ENCODE data around the gene XIRP2. TPM values are rescaled to one million over a fixed set of nuclear protein-coding genes. Genes with fewer than 3 reads are reported as not detected.

The XIRP2 gene
- total RNA-seq, 1 experiment from 2014 or later: not detected

DNA sequence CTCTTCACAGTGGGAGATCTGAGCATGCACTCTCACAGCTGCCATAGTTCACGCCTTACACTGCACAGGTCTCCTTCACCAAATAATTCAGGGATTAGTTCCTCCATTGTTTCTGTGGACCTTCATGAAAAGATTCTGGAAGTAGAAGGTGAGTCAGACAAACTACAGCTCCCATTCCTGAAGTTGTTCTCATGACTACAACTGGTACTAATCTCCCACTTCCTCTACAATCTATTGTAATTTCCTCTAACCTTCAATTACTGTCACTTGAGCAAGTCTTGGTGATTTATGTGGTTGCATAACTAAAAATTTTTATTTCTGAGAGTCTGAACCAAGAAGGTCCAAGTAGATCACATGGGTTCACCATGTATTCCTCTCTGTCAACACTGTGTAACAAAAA lies 128.7 kb downstream of the XIRP2 start:
- Histone ChIP-seq H3K9me3 (ENCODE audit: control insufficient read depth in 1 of 2, insufficient read depth in 1 of 2, low read depth in 1 of 2, low read length in 2 of 2) (peaks cover 0 to 4% of the 10 kb centered on the region in 2 experiments; a peak in 1 of 4 replicates), H3K36me3 (ENCODE audit: control insufficient read depth in 1 of 2, insufficient read depth in 2 of 2, low read length in 2 of 2) (no peaks in the 10 kb centered on the region), H3K79me2 (ENCODE audit: insufficient read depth, low read length) (no peaks in the 10 kb centered on the region), H3K9me2 (ENCODE audit: insufficient read depth) (no peaks in the 10 kb centered on the region), H4K20me1 (ENCODE audit: insufficient read depth) (no peaks in the 10 kb centered on the region), H3K4me1 (ENCODE audit: control insufficient read depth in 1 of 2, insufficient read depth in 2 of 2, low read length in 2 of 2) (no peaks in the 10 kb centered on the region; a peak in 1 of 4 replicates), H3K27me3 (ENCODE audit: insufficient read depth, low read length) (no peaks in the 10 kb centered on the region), H2AFZ (ENCODE audit: low read depth, low read length, poor library complexity, severe bottlenecking) (no peak overlapping the region), H3K4me3 (replicated peaks in 1 of 2; ENCODE audit: low read depth in 1 of 2, low read length in 2 of 2) (no peak overlapping the region), H3K4me2 (ENCODE audit: low read length) (no peak overlapping the region), H3K9ac (ENCODE audit: low read length) (no peak overlapping the region), H3K27ac (ENCODE audit: low read depth, low read length) (no peak overlapping the region)
- ATAC-seq (no peak), DNase-seq (ENCODE audit: low read depth, low spot score) (no peak)
- ChIA-PET CTCF (no interaction called here), POLR2A (no interaction called here), RAD21 (ENCODE audit: low non-redundant PET in 1 of 2, low total read pairs in 2 of 2, uncharacterized antibody in 2 of 2, unreplicated experiment in 2 of 2) (no interaction called here)
- intact Hi-C loops (cut with micrococcal nuclease): no loop called here
- TF ChIP-seq POLR2AphosphoS5 (IDR thresholded peaks at IDR 0.05; ENCODE audit: low read depth, low read length) (no peak), RAD21 (IDR thresholded peaks at IDR 0.05; ENCODE audit: low read depth) (no peak), TCF7L2 (IDR thresholded peaks at IDR 0.05; ENCODE audit: borderline replicate concordance, extremely low read depth, insufficient read depth, insufficient read length) (no peak), SP1 (IDR thresholded peaks at IDR 0.05; ENCODE audit: low read depth) (no peak)
- BruUV-seq (replicated peaks): no TSS peak

GRCh38 chr2:167018590-167018989 lies 130.3 kb downstream of the XIRP2 start:
- ATAC-seq (no peak), DNase-seq (ENCODE audit: low read depth, low spot score) (no peak)
- Histone ChIP-seq H3K9me3 (ENCODE audit: control insufficient read depth in 1 of 2, insufficient read depth in 1 of 2, low read depth in 1 of 2, low read length in 2 of 2) (peaks cover 0 to 4% of the 10 kb centered on the region in 2 experiments; a peak in 1 of 4 replicates), H3K79me2 (ENCODE audit: insufficient read depth, low read length) (no peaks in the 10 kb centered on the region), H3K27ac (ENCODE audit: low read depth, low read length) (no peak overlapping the region), H3K9ac (ENCODE audit: low read length) (no peak overlapping the region), H3K4me2 (ENCODE audit: low read length) (no peak overlapping the region), H3K36me3 (ENCODE audit: control insufficient read depth in 1 of 2, insufficient read depth in 2 of 2, low read length in 2 of 2) (no peaks in the 10 kb centered on the region), H3K9me2 (ENCODE audit: insufficient read depth) (no peaks in the 10 kb centered on the region), H3K27me3 (ENCODE audit: insufficient read depth, low read length) (no peaks in the 10 kb centered on the region), H3K4me1 (ENCODE audit: control insufficient read depth in 1 of 2, insufficient read depth in 2 of 2, low read length in 2 of 2) (no peaks in the 10 kb centered on the region; a peak in 1 of 4 replicates), H4K20me1 (ENCODE audit: insufficient read depth) (no peaks in the 10 kb centered on the region), H3K4me3 (replicated peaks in 1 of 2; ENCODE audit: low read depth in 1 of 2, low read length in 2 of 2) (no peak overlapping the region), H2AFZ (ENCODE audit: low read depth, low read length, poor library complexity, severe bottlenecking) (no peak overlapping the region)
- POLR2A ChIA-PET: no interaction called here
- no peak for TF ChIP-seq SP1 (IDR thresholded peaks at IDR 0.05; ENCODE audit: low read depth)
- no peak for TF ChIP-seq SRF (IDR thresholded peaks at IDR 0.05; ENCODE audit: low read depth)
- no peak for TF ChIP-seq YY1 (IDR thresholded peaks at IDR 0.05; ENCODE audit: extremely low read depth, insufficient replicate concordance, low read depth, low read length)
- no peak for TF ChIP-seq MAX (IDR thresholded peaks at IDR 0.05)
- TF ChIP-seq CEBPB (IDR thresholded peaks at IDR 0.05; ENCODE audit: low read depth): no peak
- TF ChIP-seq RAD21 (IDR thresholded peaks at IDR 0.05; ENCODE audit: low read depth): no peak
- intact Hi-C loops (cut with micrococcal nuclease): no loop called here
- RAD21 ChIA-PET (ENCODE audit: low non-redundant PET in 1 of 2, low total read pairs in 2 of 2, uncharacterized antibody in 2 of 2, unreplicated experiment in 2 of 2): no interaction called here
- BruUV-seq (replicated peaks): no TSS peak
- CTCF ChIA-PET: no interaction called here
